Measurements from ENCODE around the gene MRPS26. TPM values are rescaled to one million over a fixed set of nuclear protein-coding genes. Genes with fewer than 3 reads are reported as not detected.

Gene MRPS26
- total and polyA plus RNA-seq, 2 experiments from 2014 or later, result 89.2 to 174 TPM

DNA sequence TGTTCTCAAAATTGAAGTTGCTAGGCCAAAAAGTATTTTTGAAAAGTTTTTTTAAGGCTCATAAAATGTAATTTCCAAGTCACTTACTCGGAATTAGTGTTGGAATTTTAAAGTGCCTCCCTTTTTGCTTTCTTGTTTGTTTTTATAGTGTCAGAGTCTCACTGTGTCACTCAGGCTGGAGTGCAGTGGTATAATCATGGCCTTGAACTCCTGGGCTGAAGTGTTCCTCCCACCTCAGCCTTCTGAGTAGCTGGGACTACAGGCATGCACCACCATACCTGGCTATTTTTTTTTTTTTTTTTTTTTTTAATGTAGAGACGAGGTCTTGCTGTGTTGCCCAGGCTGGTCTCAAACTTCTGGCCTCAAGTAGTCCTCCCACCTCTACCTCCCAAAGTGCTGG is 42.4 kb upstream of the MRPS26 start:
- H3K4me2 ChIP-seq, result no peak overlapping the region
- no peaks in the 10 kb centered on the region for H3K79me2 ChIP-seq
- 78% methylated on average over 2 of the region's 2 CpGs for WGBS (ENCODE audit: low lambda C conversion rate, missing lambda C conversion rate)
- H4K20me1 ChIP-seq (ENCODE audit: insufficient read depth, poor library complexity, severe bottlenecking), result no peaks in the 10 kb centered on the region
- H3K27ac ChIP-seq, result no peak overlapping the region
- no peaks in the 10 kb centered on the region for H3K9me2 ChIP-seq (replicated peaks; ENCODE audit: insufficient read depth)
- TF ChIP-seq EZH2 (IDR thresholded peaks at IDR 0.05; ENCODE audit: borderline replicate concordance), result no peak
- TF ChIP-seq, protein P1, sequence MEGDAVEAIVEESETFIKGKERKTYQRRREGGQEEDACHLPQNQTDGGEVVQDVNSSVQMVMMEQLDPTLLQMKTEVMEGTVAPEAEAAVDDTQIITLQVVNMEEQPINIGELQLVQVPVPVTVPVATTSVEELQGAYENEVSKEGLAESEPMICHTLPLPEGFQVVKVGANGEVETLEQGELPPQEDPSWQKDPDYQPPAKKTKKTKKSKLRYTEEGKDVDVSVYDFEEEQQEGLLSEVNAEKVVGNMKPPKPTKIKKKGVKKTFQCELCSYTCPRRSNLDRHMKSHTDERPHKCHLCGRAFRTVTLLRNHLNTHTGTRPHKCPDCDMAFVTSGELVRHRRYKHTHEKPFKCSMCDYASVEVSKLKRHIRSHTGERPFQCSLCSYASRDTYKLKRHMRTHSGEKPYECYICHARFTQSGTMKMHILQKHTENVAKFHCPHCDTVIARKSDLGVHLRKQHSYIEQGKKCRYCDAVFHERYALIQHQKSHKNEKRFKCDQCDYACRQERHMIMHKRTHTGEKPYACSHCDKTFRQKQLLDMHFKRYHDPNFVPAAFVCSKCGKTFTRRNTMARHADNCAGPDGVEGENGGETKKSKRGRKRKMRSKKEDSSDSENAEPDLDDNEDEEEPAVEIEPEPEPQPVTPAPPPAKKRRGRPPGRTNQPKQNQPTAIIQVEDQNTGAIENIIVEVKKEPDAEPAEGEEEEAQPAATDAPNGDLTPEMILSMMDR (IDR thresholded peaks at IDR 0.05; ENCODE audit: poor library complexity), result no peak
- TF ChIP-seq EZH2phosphoT487 (IDR thresholded peaks at IDR 0.05; ENCODE audit: low read depth, severe bottlenecking, unreplicated experiment), result no peak
- DNase-seq (ENCODE audit: low spot score), result no peak
- H3K9me3 ChIP-seq (ENCODE audit: low read depth), result no peaks in the 10 kb centered on the region
- no peaks in the 10 kb centered on the region for H3K27me3 ChIP-seq
- no peak overlapping the region for H2AFZ ChIP-seq
- H3K36me3 ChIP-seq (replicated peaks; ENCODE audit: insufficient read depth, low read depth), result no peaks in the 10 kb centered on the region
- H3K4me1 ChIP-seq (ENCODE audit: insufficient read depth), result no peaks in the 10 kb centered on the region
- H3K4me3 ChIP-seq, result no peak overlapping the region

DNA sequence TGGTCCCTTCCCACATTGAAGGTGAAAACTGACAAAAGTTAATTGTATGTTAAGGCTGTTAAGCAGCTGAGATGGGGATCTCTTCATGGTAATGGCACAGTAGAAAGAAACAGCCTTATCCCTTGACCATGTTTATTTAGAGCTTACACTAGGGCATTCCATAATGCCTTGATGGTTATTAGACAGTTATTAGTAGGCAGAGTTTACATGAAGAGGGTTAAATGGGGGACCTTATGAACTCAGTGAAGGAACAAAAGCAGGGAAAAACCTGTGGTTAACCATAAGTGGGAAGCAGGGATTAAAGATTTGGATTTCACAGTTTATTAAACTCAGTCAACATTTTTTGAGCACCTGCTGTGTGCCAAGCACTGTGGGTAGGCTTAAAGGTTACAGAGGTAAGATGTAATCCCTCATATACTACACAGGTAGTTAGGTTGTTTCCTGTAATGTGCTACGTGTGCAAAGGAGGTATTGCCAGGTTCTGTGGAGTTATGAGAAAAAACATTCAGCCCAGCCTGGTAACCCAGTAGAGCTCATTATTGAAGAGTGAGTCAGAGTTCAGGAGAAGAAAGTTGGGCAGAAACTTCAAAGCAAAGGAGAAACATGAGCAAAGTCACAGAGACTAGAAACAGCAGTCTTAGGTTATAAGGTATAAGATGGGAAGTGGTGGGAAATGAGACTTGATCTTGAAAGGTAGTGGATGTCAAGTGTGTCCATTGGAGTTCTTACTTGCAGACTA is 34.7 kb upstream of the MRPS26 start:
- no peak for DNase-seq (ENCODE audit: low spot score)
- no peaks in the 10 kb centered on the region for H3K36me3 ChIP-seq (replicated peaks; ENCODE audit: insufficient read depth, low read depth)
- no peak overlapping the region for H2AFZ ChIP-seq
- no peaks in the 10 kb centered on the region for H3K9me2 ChIP-seq (replicated peaks; ENCODE audit: insufficient read depth)
- TF ChIP-seq, protein P1 (IDR thresholded peaks at IDR 0.05; ENCODE audit: poor library complexity), result no peak
- TF ChIP-seq EZH2phosphoT487 (IDR thresholded peaks at IDR 0.05; ENCODE audit: low read depth, severe bottlenecking, unreplicated experiment) (no peak), EZH2 (IDR thresholded peaks at IDR 0.05; ENCODE audit: borderline replicate concordance) (no peak)
- 70% methylated on average over 1 of the region's 1 CpG for WGBS (ENCODE audit: low lambda C conversion rate, missing lambda C conversion rate)
- H3K9me3 ChIP-seq (ENCODE audit: low read depth), result no peaks in the 10 kb centered on the region
- H3K4me1 ChIP-seq (ENCODE audit: insufficient read depth), result peaks cover 10% of the 10 kb centered on the region
- no peaks in the 10 kb centered on the region for H3K27me3 ChIP-seq
- no peak overlapping the region for H3K4me2 ChIP-seq
- peak overlapping the region; percentile 57 for H3K27ac ChIP-seq
- no peaks in the 10 kb centered on the region for H3K79me2 ChIP-seq
- no peak overlapping the region for H3K4me3 ChIP-seq
- H4K20me1 ChIP-seq (ENCODE audit: insufficient read depth, poor library complexity, severe bottlenecking), result no peaks in the 10 kb centered on the region

DNA sequence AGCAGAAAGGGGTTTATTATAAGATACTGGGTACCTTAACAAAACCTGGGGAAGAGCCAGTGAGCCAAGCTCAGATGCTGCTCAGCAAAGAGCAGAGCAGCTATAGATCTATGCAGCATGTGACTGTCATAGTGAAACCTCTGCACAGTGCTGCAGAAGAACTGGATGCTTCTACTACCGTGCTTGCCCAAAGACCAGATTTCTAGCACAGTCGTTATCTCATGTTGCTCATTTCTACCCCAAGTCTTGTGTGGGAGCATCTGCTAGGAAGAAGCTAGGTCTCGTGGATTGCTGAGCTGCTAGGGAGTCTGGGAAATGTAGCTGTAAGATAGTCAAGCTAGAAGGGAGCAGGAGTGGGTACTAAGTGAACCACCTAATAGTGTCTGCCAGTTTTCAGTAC is 34.1 kb upstream of the MRPS26 start:
- Histone ChIP-seq H3K27me3 (no peaks in the 10 kb centered on the region), H3K9me3 (ENCODE audit: low read depth) (no peaks in the 10 kb centered on the region), H3K36me3 (replicated peaks; ENCODE audit: insufficient read depth, low read depth) (no peaks in the 10 kb centered on the region), H3K79me2 (no peaks in the 10 kb centered on the region), H3K9me2 (replicated peaks; ENCODE audit: insufficient read depth) (no peaks in the 10 kb centered on the region), H3K4me2 (no peak overlapping the region), H3K4me1 (ENCODE audit: insufficient read depth) (peaks cover 10% of the 10 kb centered on the region), H3K27ac (no peak overlapping the region), H4K20me1 (ENCODE audit: insufficient read depth, poor library complexity, severe bottlenecking) (no peaks in the 10 kb centered on the region), H3K4me3 (no peak overlapping the region), H2AFZ (no peak overlapping the region)
- no peak for TF ChIP-seq EZH2 (IDR thresholded peaks at IDR 0.05; ENCODE audit: borderline replicate concordance)
- TF ChIP-seq EZH2phosphoT487 (IDR thresholded peaks at IDR 0.05; ENCODE audit: low read depth, severe bottlenecking, unreplicated experiment), result no peak
- TF ChIP-seq, protein P1 (IDR thresholded peaks at IDR 0.05; ENCODE audit: poor library complexity), result no peak
- no peak for DNase-seq (ENCODE audit: low spot score)
- 86% methylated on average over 3 of the region's 3 CpGs for WGBS (ENCODE audit: low lambda C conversion rate, missing lambda C conversion rate)

Data from hepatocyte (in vitro differentiated cells).